Stimulated activated CD4-positive, alpha-beta T cell treated with anti-CD3 and anti-CD28 coated beads, Interleukin-2, amount 100 ng/mL, for 4 hours (primary cell): ENCODE results near the gene EIF2B2.
"Not testable (repeated sequence)": the region's sequence is repeated elsewhere in the genome, so short reads cannot be mapped to it uniquely, and the experiment has no call there.

ENCODE experiments used
- DNase-seq: peaks from one replicate; pipeline ENCODE4 v3.0.0-alpha.2; 2020; ENCODE audit warnings: low read depth

EIF2B2 gene

GRCh38 chr14:74994182-74994581 lies 8.5 kb upstream of the EIF2B2 start:
- DNase-seq, result not testable (repeated sequence)

DNA sequence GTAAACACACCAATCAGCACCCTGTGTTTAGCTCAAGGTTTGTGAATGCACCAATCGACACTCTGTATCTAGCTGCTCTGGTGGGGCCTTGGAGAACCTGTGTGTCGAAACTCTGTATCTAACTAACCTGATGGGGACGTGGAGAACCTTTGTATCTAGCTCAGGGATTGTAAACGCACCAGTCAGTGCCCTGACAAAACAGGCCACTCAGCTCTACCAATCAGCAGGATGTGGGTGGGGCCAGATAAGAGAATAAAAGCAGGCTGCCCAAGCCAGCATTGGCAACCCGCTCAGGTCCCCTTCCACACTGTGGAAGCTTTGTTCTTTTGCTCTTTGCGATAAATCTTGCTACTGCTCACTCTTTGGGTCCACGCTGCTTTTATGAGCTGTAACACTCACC lies 6.9 kb upstream of the EIF2B2 start:
- DNase-seq, result not testable (repeated sequence)

DNA sequence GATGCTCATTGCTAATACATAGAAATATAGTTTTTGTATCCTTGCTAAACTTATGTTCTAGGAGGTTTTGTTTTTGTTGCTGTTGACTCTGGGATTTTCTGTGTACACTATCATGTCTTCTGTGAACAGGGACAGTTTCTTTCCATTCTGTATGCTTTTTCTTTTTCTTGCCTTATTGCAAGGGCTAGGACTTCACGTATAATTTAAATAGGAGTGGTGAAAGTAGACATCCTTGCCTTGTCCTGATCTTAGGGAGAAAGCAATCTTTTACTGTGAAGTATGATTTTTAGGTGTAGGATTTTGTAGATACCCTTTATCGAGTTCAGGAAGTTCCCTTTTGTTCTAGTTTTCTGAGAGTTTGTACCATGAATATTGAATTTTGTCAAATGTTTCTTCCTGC lies 1.5 kb upstream of the EIF2B2 start:
- DNase-seq, result no peak

- no peak for DNase-seq
Measured at GRCh38 chr14:75001899-75002298, 822 bp upstream of the EIF2B2 start.

DNA sequence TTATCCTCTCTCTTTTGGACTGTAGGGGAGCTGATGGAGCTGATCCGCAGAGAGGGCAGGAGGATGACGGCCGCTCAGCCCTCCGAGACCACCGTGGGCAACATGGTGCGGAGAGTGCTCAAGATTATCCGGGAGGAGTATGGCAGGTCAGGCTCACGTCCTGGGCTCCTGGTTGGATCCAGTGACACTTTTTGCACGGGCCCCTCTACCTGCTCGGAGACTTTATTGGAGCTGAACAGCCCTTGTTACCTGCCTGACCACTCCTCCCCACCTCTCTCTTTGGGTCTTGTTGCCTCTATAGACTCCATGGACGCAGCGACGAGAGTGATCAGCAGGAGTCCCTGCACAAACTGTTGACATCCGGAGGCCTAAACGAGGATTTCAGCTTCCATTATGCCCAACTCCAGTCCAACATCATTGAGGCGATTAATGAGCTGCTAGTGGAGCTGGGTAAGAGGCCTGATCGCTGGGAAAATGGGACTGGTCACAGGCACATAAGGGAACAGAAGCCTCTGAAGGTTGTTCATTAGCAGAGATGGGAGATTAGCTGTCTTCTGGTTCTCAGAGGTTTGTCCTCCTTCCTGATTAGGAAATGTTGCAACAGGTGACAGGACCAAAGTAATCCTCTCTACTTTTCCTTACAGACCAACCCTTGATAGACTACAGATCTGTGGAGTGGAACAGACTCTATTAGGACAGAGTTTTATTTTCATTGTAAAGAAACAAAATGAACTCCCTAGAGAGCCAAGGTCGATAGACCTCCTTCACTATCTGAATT lies 718 bp downstream of the EIF2B2 start:
- no peak for DNase-seq

DNA sequence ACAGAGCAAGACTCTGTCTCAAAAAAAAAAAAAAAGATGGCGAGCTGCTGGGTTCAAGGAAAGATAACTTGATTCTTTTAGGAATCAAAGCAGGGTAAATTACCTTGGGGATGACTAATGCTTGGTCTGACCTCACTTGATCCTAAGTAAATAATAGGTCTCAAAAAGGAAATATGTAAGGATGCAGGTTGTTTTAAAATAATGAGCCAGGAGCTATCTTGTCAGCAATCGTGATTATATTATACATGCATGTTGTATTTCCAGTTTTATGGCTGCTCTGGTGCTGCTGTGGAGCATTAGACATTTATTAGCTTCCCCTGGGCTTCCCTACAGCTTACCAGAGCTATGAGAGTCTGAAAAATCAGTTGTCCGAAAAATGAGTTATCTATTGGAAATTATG lies 2.6 kb downstream of the EIF2B2 start:
- DNase-seq, result no peak

DNA sequence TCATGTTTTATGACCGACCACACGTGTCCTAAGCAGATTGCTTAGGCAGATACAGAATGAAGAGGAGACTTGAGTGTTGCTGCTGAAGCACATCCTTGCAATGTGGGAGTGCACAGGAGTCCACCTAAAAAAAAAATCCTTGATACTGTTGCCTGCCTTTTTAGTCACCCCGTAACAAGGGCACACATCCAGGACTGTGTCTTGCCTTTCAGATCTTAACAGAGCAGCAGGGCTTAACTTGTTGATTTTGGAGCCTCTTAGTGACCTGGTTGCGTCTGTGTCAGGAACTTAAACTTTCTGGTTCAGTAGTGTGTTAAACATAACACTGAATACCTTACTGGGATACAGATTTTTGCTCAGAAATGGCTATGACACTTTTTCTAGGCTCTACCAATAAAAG lies 6.5 kb downstream of the EIF2B2 start:
- DNase-seq, result no peak

DNA sequence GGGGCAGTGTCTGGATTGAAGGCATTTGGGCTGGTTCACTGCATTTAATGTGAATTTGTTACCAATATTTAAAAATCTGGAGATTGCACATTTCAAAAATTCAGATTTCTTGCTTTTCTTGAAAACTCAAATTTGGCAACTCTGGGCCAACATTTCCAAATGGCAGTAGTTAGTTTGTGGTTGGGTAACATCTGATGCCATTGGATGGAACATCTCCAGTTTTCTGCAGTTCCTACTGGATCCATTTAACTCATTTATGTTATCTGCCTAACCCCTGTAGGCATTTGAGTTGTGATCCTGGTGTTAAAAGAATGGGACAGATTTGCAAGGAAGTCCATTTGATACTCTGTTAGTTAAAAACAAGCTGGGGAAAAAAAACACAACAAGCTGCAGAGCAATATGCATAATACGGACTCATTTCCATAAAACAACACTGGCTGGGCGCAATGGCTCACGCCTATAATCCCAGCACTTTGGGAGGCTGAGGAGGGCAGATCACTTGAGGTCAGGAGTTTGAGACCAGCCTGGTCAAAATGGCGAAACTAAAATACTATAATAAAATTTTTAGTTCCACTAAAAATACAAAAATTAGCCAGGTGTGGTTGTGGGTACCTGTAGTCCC lies 7.9 kb downstream of the EIF2B2 start:
- no peak for DNase-seq

DNA sequence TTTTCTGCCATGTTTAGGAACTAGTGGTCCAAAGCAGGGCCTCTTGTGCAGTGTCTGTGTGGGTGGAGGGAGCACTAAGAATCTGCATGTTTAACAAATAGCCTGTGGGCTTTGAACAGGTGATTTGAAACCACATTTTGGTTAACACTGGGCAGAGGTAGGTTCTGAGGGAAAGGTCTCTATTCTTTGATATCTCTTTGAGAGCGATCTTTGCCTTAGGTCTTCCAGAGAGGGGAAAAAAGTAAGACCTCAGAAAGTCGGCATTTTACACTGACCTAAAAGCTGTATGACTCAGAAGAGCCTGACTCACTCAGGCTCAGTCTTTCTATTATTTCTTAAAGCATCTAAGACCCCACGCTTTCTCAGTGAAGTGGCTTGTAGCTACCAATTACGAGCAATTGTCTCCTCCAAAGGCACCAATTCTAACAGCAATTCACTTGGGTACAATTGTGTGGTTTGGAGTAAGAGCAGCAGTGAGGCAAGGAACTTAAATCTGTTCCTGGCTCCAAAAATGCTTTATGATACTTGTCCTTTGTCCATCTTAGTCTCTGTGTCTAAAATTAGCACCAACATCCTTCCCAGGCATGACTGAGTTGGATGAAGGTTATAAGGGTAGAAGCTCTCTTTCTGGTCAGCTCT lies 8.8 kb downstream of the EIF2B2 start:
- no peak for DNase-seq

- DNase-seq, result no peak
Measured at GRCh38 chr14:75013290-75013689, 10.6 kb downstream of the EIF2B2 start.

- DNase-seq, result no peak
Measured at GRCh38 chr14:75015496-75015895, 12.8 kb downstream of the EIF2B2 start.

DNA sequence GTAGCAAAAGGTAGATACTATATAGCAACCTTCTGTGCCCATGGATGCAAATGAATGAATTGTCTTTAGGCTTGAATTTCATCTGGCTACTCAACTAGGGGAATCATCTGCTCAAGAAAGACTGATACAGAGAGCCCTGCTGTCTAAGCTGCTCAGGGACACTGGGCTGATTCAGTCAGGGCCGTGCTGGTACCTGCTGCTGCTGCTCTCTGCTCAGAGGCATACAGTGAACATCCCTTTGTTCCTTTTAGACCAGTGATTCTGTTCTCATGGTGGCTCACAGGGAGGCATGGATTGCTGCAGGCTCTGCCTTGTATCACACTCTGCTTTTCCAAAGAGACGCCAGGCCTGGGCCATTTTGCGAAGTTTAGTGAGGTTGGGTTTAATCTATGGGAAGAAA lies 14.1 kb downstream of the EIF2B2 start:
- no peak for DNase-seq

DNA sequence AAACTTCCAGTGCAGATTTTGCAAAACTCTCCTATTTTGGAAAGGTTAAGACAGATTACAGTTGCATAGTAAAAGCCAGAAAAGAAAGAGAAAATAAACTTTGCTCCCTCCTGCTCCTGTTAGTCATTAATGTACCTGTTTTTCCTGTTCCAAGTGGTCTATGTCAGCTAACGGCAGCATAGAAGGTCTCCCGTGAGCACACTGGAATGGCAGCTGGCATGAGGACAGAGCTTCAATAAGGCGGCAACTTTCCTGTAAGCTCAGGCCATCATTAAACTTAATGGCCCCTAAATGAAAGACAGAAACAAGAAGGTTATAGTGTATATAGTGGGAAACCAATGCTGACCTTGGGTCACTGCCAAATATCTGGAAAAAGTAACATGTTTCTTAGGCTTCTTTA lies 16.0 kb downstream of the EIF2B2 start:
- no peak for DNase-seq

GRCh38 chr14:75022655-75023054 lies 19.9 kb downstream of the EIF2B2 start:
- DNase-seq, result no peak

DNA sequence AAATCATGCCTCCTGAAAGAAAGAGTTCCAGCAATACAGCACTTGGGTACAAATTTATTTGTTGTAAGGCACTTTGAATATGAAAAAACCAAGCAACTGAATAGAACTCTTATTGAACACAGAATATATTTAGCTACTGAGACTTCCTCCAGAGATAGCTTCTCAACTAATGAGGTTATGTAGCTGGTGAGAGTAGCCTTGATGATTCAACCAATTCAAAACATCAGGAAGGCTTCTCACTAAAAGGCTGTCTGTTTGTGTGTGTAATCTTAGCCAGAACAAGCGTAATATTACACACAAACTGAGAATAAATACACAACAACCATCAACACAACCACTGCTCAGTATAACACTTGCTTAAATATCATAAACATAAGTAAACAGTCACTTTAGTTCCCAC lies 20.4 kb downstream of the EIF2B2 start:
- no peak for DNase-seq

DNA sequence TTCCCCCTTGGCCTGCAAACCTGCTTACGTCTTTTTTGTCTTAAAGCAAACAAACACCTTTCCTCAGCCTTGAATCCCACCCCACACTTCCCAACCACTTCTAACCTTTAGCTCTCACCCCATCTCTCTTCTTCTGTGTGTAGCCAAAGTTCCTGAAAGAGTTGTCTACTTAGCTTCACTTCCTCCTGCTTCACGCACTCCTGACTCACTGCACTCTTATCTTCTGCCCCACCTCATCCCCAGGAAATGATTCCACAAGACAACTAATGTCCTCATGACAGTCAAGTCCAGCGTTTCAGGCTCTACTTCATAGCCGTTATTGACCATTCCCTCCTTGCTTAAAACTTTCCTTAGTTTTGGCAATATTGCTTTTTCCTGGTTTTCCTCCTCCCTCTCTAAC lies 22.4 kb downstream of the EIF2B2 start:
- DNase-seq, result no peak

DNA sequence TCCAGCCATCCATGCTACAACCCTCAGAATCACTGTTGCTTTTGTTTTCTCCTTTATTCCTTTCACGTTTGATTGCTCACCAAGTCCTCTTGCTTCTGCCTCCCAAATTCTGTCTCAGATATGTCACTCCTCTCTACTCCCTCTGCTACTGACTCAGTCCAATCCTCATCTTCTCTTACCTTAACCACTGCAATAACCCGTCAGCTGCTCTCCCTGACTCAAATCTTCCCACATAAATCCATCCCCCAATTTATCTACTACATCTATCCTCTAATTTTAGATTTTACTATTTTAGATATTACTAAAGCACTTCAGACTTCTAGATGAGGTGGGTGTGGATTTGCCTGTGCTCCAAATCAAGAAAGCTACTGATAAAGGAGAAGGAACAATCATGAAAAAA lies 23.2 kb downstream of the EIF2B2 start:
- DNase-seq, result no peak

DNA sequence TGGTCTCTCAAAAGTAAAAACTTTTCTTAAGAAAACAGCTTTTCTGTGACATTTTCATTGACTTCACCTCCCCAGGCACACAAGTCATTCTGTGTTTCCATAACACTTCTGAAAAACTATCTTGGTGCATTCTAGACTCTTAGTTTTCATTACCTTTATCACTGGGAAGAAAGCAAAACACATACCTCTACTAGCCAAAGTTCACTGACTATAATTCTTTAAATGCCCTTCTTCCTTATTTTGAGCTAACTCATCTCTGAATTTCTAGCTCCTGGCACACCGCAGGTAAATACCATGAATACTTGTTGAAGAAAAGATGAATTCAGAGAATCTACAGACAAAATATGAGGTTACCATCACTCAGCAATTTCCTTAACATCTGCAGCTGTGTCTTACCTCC lies 27.4 kb downstream of the EIF2B2 start:
- no peak for DNase-seq

DNA sequence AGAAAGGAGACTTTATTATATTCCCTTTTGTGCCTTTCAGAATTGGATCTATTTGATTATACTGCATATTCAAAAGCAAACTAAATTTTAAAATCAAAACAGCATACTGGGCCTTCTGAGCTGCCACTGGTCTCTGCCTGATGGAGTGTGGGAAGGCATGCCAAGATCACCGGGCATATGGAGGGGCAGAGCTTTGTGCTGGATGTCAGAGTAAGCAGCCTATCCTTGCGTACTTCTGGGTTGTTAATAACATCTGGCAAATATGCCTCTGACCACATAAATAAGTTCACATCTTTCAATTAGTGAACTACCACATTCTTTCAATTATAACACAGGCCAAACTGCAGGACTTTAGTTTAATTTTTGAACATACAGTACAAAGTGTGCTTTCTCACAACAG lies 30.2 kb downstream of the EIF2B2 start:
- no peak for DNase-seq

DNA sequence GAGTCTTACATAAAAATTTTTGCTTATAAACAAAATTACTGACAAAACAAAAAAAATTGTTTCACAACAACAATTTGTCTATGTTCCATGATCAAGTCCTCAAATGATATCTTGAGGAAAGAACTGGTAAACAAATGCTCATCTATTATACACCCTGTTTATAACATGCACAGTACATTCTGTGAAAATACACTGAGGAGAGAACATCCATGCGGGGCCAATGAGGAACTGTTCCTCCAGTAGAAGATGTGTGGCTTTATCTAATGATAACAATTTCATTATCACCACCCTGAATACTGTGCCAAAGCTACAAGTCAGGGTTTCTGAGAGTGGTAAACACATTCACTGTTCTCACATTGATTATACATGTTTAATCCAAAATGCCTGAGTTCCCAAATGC lies 37.8 kb downstream of the EIF2B2 start:
- DNase-seq, result no peak

- DNase-seq, result no peak
Measured at GRCh38 chr14:75040959-75041358, 38.2 kb downstream of the EIF2B2 start.

GRCh38 chr14:75041613-75042012 lies 38.9 kb downstream of the EIF2B2 start:
- no peak for DNase-seq

- no peak for DNase-seq
Measured at GRCh38 chr14:75042035-75042434, 39.3 kb downstream of the EIF2B2 start.

GRCh38 chr14:75044322-75044721 lies 41.6 kb downstream of the EIF2B2 start:
- no peak for DNase-seq
